ENCODE measurements around the gene KCNJ10.

The KCNJ10 gene

GRCh38 chr1:159973350-159973940, 96.5 kb downstream of the KCNJ10 start:
- peaks cover 9% of the 10 kb centered on the region for H3K27me3 ChIP-seq (replicated peaks)
- no peak for DNase-seq
- no peak for TF ChIP-seq CTCF (IDR thresholded peaks at IDR 0.05; ENCODE audit: low read depth, low read length, missing control alignments)
- H3K27ac ChIP-seq: no peak overlapping the region
- H3K4me3 ChIP-seq (ENCODE audit: low read depth, low read length): no peak overlapping the region
- in situ Hi-C loops (cut with HindIII; ENCODE audit: low pct_ligation_motif_present, low sequenced_read_pairs): no loop called here
- H3K36me3 ChIP-seq (replicated peaks): no peaks in the 10 kb centered on the region

GRCh38 chr1:159972443-159973205, 97.3 kb downstream of the KCNJ10 start:
- in situ Hi-C loops (cut with HindIII; ENCODE audit: low pct_ligation_motif_present, low sequenced_read_pairs): no loop called here
- no peak for TF ChIP-seq CTCF (IDR thresholded peaks at IDR 0.05; ENCODE audit: low read depth, low read length, missing control alignments)
- H3K27me3 ChIP-seq (replicated peaks): peaks cover 9% of the 10 kb centered on the region
- H3K27ac ChIP-seq: no peak overlapping the region
- no peak for DNase-seq
- H3K4me3 ChIP-seq (ENCODE audit: low read depth, low read length): no peak overlapping the region
- no peaks in the 10 kb centered on the region for H3K36me3 ChIP-seq (replicated peaks)

- Histone ChIP-seq H3K27me3 (replicated peaks) (peaks cover 6% of the 10 kb centered on the region), H3K4me3 (ENCODE audit: low read depth, low read length) (no peak overlapping the region), H3K36me3 (replicated peaks) (no peaks in the 10 kb centered on the region), H3K27ac (no peak overlapping the region)
- no peak for DNase-seq
- no peak for TF ChIP-seq CTCF (IDR thresholded peaks at IDR 0.05; ENCODE audit: low read depth, low read length, missing control alignments)
- in situ Hi-C loops (cut with HindIII; ENCODE audit: low pct_ligation_motif_present, low sequenced_read_pairs): no loop called here
These were observed 99.0 kb downstream of the KCNJ10 start for GRCh38 chr1:159970932-159971342.

- no peaks in the 10 kb centered on the region for H3K36me3 ChIP-seq (replicated peaks)
- H3K4me3 ChIP-seq (ENCODE audit: low read depth, low read length): no peak overlapping the region
- no peak for TF ChIP-seq CTCF (IDR thresholded peaks at IDR 0.05; ENCODE audit: low read depth, low read length, missing control alignments)
- H3K27ac ChIP-seq: no peak overlapping the region
- in situ Hi-C loops (cut with HindIII; ENCODE audit: low pct_ligation_motif_present, low sequenced_read_pairs): no loop called here
- H3K27me3 ChIP-seq (replicated peaks): no peaks in the 10 kb centered on the region
- DNase-seq: no peak
These were observed 101.1 kb downstream of the KCNJ10 start for GRCh38 chr1:159968901-159969300.

- no peaks in the 10 kb centered on the region for H3K36me3 ChIP-seq (replicated peaks)
- H3K27ac ChIP-seq: no peak overlapping the region
- peaks cover 2% of the 10 kb centered on the region for H3K27me3 ChIP-seq (replicated peaks)
- in situ Hi-C loops (cut with HindIII; ENCODE audit: low pct_ligation_motif_present, low sequenced_read_pairs): no loop called here
- no peak for DNase-seq
- no peak for TF ChIP-seq CTCF (IDR thresholded peaks at IDR 0.05; ENCODE audit: low read depth, low read length, missing control alignments)
- H3K4me3 ChIP-seq (ENCODE audit: low read depth, low read length): no peak overlapping the region
These were observed 104.7 kb downstream of the KCNJ10 start for GRCh38 chr1:159965263-159965662.
